Neural cell (in vitro differentiated cells): Measurements from ENCODE around the gene TTC22.

Experiments used
- CTCF ChIP-seq: fragments of 450-650 bp; IDR thresholded peaks from 2 replicates; pipeline ENCODE4 v1.5.1; 2014; ENCODE audit warnings: antibody characterized with exemption, mild to moderate bottlenecking, moderate library complexity; ENCODE audit not compliant: poor library complexity, severe bottlenecking
- EP300 ChIP-seq: fragments of 450-650 bp; conservative IDR thresholded peaks from 2 replicates; pipeline ENCODE4 v1.6.1; 2014; ENCODE audit warnings: antibody characterized with exemption, mild to moderate bottlenecking, moderate library complexity; ENCODE audit not compliant: poor library complexity, severe bottlenecking
- EZH2 ChIP-seq: fragments of 200-600, 300-800 bp; shearing (Covaris generic), sonication (generic); IDR thresholded peaks from 2 replicates; pipeline ENCODE4 v1.6.1; 2014; ENCODE audit warnings: antibody characterized with exemption, low read length, borderline replicate concordance, mild to moderate bottlenecking; ENCODE audit not compliant: insufficient read depth, poor library complexity, severe bottlenecking
- TAF1 ChIP-seq: IDR thresholded peaks from 2 replicates; pipeline ENCODE4 v1.6.1; 2012; ENCODE audit warnings: low read depth

GRCh38 chr1:54798769-54799641 is 2.1 kb downstream of the TTC22 start:
- TF ChIP-seq TAF1 = no peak
- TF ChIP-seq CTCF = no peak
- no peak for TF ChIP-seq EZH2
- TF ChIP-seq EP300 = no peak
